GM12874 (cell line): ENCODE measurements around the gene JMJD8.

Experiments
- CTCF ChIP-seq: IDR thresholded peaks from 2 replicates; pipeline ENCODE4 v1.5.1; 2011; ENCODE audit warnings: low read depth, mild to moderate bottlenecking, control low read depth, low read length, moderate library complexity; ENCODE audit not compliant: insufficient read depth

The JMJD8 gene

GRCh38 chr16:632486-633335 lies 51.4 kb downstream of the JMJD8 start:
- TF ChIP-seq CTCF = no peak

- TF ChIP-seq CTCF = no peak
Measured at GRCh38 chr16:631808-632358, 52.3 kb downstream of the JMJD8 start.
